H1 (cell line): Measurements from ENCODE around the gene SPN. TPM values are rescaled to one million over a fixed set of nuclear protein-coding genes. Genes with fewer than 3 reads are reported as not detected.

ENCODE experiments used
- CTCF ChIA-PET: fragments of 300-600 bp; sonication (Branson Sonifier 250); formaldehyde crosslinking; loops from one replicate; lab custom pipeline; 2021; ENCODE audit not compliant: partially characterized antibody; lab: Charles Lee
- POLR2A ChIA-PET: fragments of 300-600 bp; sonication (Branson Sonifier 250); formaldehyde crosslinking; loops from one replicate; lab custom pipeline; 2021; ENCODE audit warnings: inconsistent platforms; ENCODE audit not compliant: partially characterized antibody; lab: Charles Lee
- DNase-seq, 2 experiments: peaks; one replicate each; pipeline versions ENCODE4 v3.0.0 to v3.0.0-alpha.2; 2010 to 2022; ENCODE audit warnings: low spot score in 2 of 2, low read depth in 1 of 2, mixed read lengths in 1 of 2
- FAIRE-seq: peaks from 2 replicates; lab custom pipeline; 2011; peaks lifted over from hg19 to GRCh38; lab: Jason Lieb, UNC
- H2AFZ ChIP-seq: 2 replicates; pipeline ENCODE4 v1.8.1; 2012; ENCODE audit warnings: low read length, inconsistent platforms
- H2AK5ac ChIP-seq: 2 replicates; pipeline ENCODE4 v1.6.1; 2013; ENCODE audit warnings: low read depth, low read length
- H2BK120ac ChIP-seq: replicated peaks from 2 replicates; pipeline ENCODE3; 2013; ENCODE audit warnings: low read depth, low read length, inconsistent platforms
- H2BK12ac ChIP-seq: 2 replicates; pipeline ENCODE4 v1.6.1; 2013; ENCODE audit warnings: low read depth, low read length
- H2BK15ac ChIP-seq: 2 replicates; pipeline ENCODE4 v1.6.1; 2013; ENCODE audit warnings: low read length
- H2BK20ac ChIP-seq: 2 replicates; pipeline ENCODE4 v1.6.1; 2013; ENCODE audit warnings: low read length
- H2BK5ac ChIP-seq: 2 replicates; pipeline ENCODE4 v1.6.1; 2013; ENCODE audit warnings: low read depth, low read length
- H3K14ac ChIP-seq: 2 replicates; pipeline ENCODE4 v1.6.1; 2013; ENCODE audit warnings: inconsistent platforms; ENCODE audit not compliant: insufficient read length
- H3K18ac ChIP-seq: 2 replicates; pipeline ENCODE4 v1.6.1; 2013; ENCODE audit warnings: low read length; ENCODE audit errors: extremely low read depth
- H3K23ac ChIP-seq: 2 replicates; pipeline ENCODE4 v1.6.1; 2013; ENCODE audit warnings: inconsistent platforms; ENCODE audit not compliant: insufficient read length
- H3K23me2 ChIP-seq: 2 replicates; pipeline ENCODE4 v1.6.1; 2013; ENCODE audit warnings: low read depth, low read length
- H3K27ac ChIP-seq: 2 replicates; pipeline ENCODE4 v1.6.1; 2011; ENCODE audit warnings: low read depth, low read length, inconsistent platforms
- H3K27me3 ChIP-seq, 4 experiments: replicated peaks in 1 of 4; 1 replicate in 1 of 4; 2 replicates in 3 of 4; pipeline versions ENCODE4 v1.6.1 to v1.8.1; 2011 to 2013; ENCODE audit warnings: low read length in 3 of 4, mild to moderate bottlenecking in 3 of 4, inconsistent platforms in 2 of 4, mixed read lengths in 2 of 4, moderate library complexity in 1 of 4; ENCODE audit not compliant: control insufficient read depth in 3 of 4, insufficient read depth in 3 of 4; ENCODE audit errors: extremely low read depth in 1 of 4
- H3K36me3 ChIP-seq, 4 experiments: 2 replicates each; pipeline versions ENCODE4 v1.6.1 to v1.8.1; 2011 to 2013; ENCODE audit warnings: mild to moderate bottlenecking in 4 of 4, low read length in 3 of 4, moderate library complexity in 2 of 4, control low read depth in 1 of 4, inconsistent platforms in 1 of 4; ENCODE audit not compliant: insufficient read depth in 4 of 4, control insufficient read depth in 2 of 4
- H3K4ac ChIP-seq: replicated peaks from 2 replicates; pipeline ENCODE3; 2013; ENCODE audit warnings: low read length, low read depth, mixed read lengths, inconsistent platforms; ENCODE audit not compliant: insufficient read length
- H3K4me1 ChIP-seq, 4 experiments: replicated peaks in 1 of 4; 1 replicate in 1 of 4; 2 replicates in 3 of 4; pipeline versions ENCODE4 v1.6.1 to v1.8.1; 2011 to 2013; ENCODE audit warnings: low read length in 3 of 4, inconsistent platforms in 2 of 4, mixed read lengths in 1 of 4; ENCODE audit not compliant: insufficient read depth in 4 of 4, control insufficient read depth in 3 of 4
- H3K4me2 ChIP-seq, 2 experiments: 2 replicates each; pipeline versions ENCODE4 v1.6.1 to v1.8.1; 2011 to 2013; ENCODE audit warnings: low read depth in 2 of 2, low read length in 2 of 2, control low read depth in 1 of 2, inconsistent platforms in 1 of 2, mild to moderate bottlenecking in 1 of 2; ENCODE audit not compliant: insufficient read depth in 1 of 2
- H3K4me3 ChIP-seq, 4 experiments: fragments of 200-600, 300-600 bp in 1 of 4; sonication (generic), shearing (Covaris generic), sonication (Bioruptor Twin) in 1 of 4; 2 replicates each; pipeline versions ENCODE4 v1.5.1 to v1.8.1; 2011 to 2016; ENCODE audit warnings: low read length in 4 of 4, low read depth in 3 of 4, control low read depth in 2 of 4, inconsistent platforms in 2 of 4, mild to moderate bottlenecking in 2 of 4, mixed read lengths in 1 of 4, moderate library complexity in 1 of 4; ENCODE audit not compliant: insufficient read depth in 2 of 4; ENCODE audit errors: extremely low read depth in 1 of 4
- H3K56ac ChIP-seq: replicated peaks from 2 replicates; pipeline ENCODE3; 2013; ENCODE audit warnings: low read depth, mild to moderate bottlenecking, mixed read lengths, low read length, inconsistent platforms; ENCODE audit not compliant: insufficient read length
- H3K79me1 ChIP-seq: 2 replicates; pipeline ENCODE4 v1.6.1; 2013; ENCODE audit warnings: low read depth, low read length, control low read depth
- H3K79me2 ChIP-seq, 2 experiments: 2 replicates each; pipeline versions ENCODE4 v1.6.1 to v1.8.1; 2012 to 2013; ENCODE audit warnings: low read length in 2 of 2, mild to moderate bottlenecking in 2 of 2, inconsistent platforms in 1 of 2; ENCODE audit not compliant: insufficient read depth in 2 of 2, control insufficient read depth in 1 of 2
- H3K9ac ChIP-seq, 4 experiments: replicated peaks in 1 of 4; 1 replicate in 1 of 4; 2 replicates in 3 of 4; pipeline versions ENCODE4 v1.6.1 to v1.8.1; 2011 to 2013; ENCODE audit warnings: low read depth in 3 of 4, low read length in 3 of 4, control low read depth in 2 of 4, mild to moderate bottlenecking in 2 of 4, moderate library complexity in 2 of 4, inconsistent platforms in 1 of 4; ENCODE audit errors: extremely low read depth in 1 of 4
- H3K9me3 ChIP-seq, 2 experiments: 2 replicates each; pipeline versions ENCODE4 v1.6.1 to v1.8.1; 2012 to 2013; ENCODE audit warnings: mild to moderate bottlenecking in 2 of 2, moderate library complexity in 2 of 2, control low read depth in 1 of 2, inconsistent platforms in 1 of 2, low read depth in 1 of 2, low read length in 1 of 2, mixed read lengths in 1 of 2; ENCODE audit not compliant: insufficient read depth in 2 of 2
- H4K20me1 ChIP-seq, 2 experiments: replicated peaks in 1 of 2; 2 replicates each; pipeline versions ENCODE3 to v1.8.1; 2011 to 2013; ENCODE audit warnings: inconsistent platforms in 2 of 2, low read length in 2 of 2, mild to moderate bottlenecking in 1 of 2; ENCODE audit not compliant: insufficient read depth in 2 of 2, control insufficient read depth in 1 of 2
- H4K5ac ChIP-seq: 2 replicates; pipeline ENCODE4 v1.6.1; 2013; ENCODE audit warnings: low read length, low read depth, mixed read lengths, inconsistent platforms; ENCODE audit not compliant: insufficient read length
- H4K8ac ChIP-seq: 2 replicates; pipeline ENCODE4 v1.8.0; 2013; ENCODE audit warnings: mild to moderate bottlenecking, moderate library complexity, low read length, inconsistent platforms; ENCODE audit not compliant: insufficient read depth; ENCODE audit errors: extremely low read depth
- H4K91ac ChIP-seq: replicated peaks from 2 replicates; pipeline ENCODE3; 2013; ENCODE audit warnings: low read length, mixed read lengths, inconsistent platforms; ENCODE audit not compliant: insufficient read length
- CTCF ChIP-seq, 3 experiments: IDR thresholded peaks; 1 replicate in 2 of 3; 2 replicates in 1 of 3; pipeline versions ENCODE4 v1.5.1 to v1.6.1; 2011; ENCODE audit warnings: low read length in 3 of 3, mild to moderate bottlenecking in 3 of 3, inconsistent platforms in 2 of 3, low read depth in 1 of 3, moderate library complexity in 1 of 3; ENCODE audit not compliant: insufficient read depth in 1 of 3; ENCODE audit errors: control extremely low read depth in 1 of 3
- KDM5A ChIP-seq: fragments of 200-600 bp; IDR thresholded peaks from 2 replicates; pipeline ENCODE4 v1.7.1; 2012; ENCODE audit warnings: mild to moderate bottlenecking, low read length, inconsistent platforms, mixed read lengths
- MAFK ChIP-seq: IDR thresholded peaks from 2 replicates; pipeline ENCODE4 v1.6.1; 2012; ENCODE audit warnings: low read depth, mild to moderate bottlenecking, improper control_type of control experiment, low read length
- RAD21 ChIP-seq, 2 experiments: IDR thresholded peaks in 1 of 2; conservative IDR thresholded peaks in 1 of 2; 2 replicates each; pipeline ENCODE4 v1.6.1; 2011; ENCODE audit warnings: low read depth in 2 of 2, low read length in 2 of 2, improper control_type of control experiment in 1 of 2, inconsistent platforms in 1 of 2, mild to moderate bottlenecking in 1 of 2, moderate library complexity in 1 of 2
- TCF12 ChIP-seq: IDR thresholded peaks from 2 replicates; pipeline ENCODE4 v1.6.1; 2011; ENCODE audit warnings: low read depth, mild to moderate bottlenecking, low read length
- WGBS, 2 experiments: shearing (Covaris generic) in 1 of 2; methylation state at CpG; one replicate each; pipeline versions ENCODE4 v1.1.6 to v1.1.7; 2013 to 2015; ENCODE audit warnings: low lambda C conversion rate in 2 of 2, mixed read lengths in 2 of 2, inconsistent platforms in 1 of 2, low coverage in 1 of 2, missing lambda C conversion rate in 1 of 2; ENCODE audit not compliant: insufficient replicate concordance in 2 of 2, insufficient coverage in 1 of 2, insufficient read length in 1 of 2; ENCODE audit errors: extremely low coverage in 1 of 2, missing lambda C conversion rate in 1 of 2; 5-methylcytosine and 5-hydroxymethylcytosine counted together
- long read RNA-seq, 2 experiments: library from RNA in 1 of 2; library from capped mRNA in 1 of 2; stranded (forward); transcript quantifications; one replicate each; pipeline ENCODE4 v2.0.0, GENCODE V29; 2021; ENCODE audit warnings: inconsistent platforms in 1 of 2
- polyA minus RNA-seq, 3 experiments: library from RNA; depleted of rRNA, polyadenylated mRNA; stranded (reverse); fragments of >200 nt; gene quantifications; 1 replicate in 2 of 3; 2 replicates in 1 of 3; pipeline ENCODE4 v1.2.3, GENCODE V29; 2011
- polyA plus RNA-seq, 7 experiments: library from polyadenylated mRNA; depleted of rRNA in 3 of 7; stranded (reverse) in 5 of 7; unstranded in 2 of 7; fragments of >200 nt in 5 of 7; fragments of 200-250 nt in 2 of 7; gene quantifications; 1 replicate in 5 of 7; 2 replicates in 1 of 7; 4 replicates in 1 of 7; pipeline versions ENCODE4 v1.2.1 to v1.2.3, GENCODE V29; 2011 to 2013; ENCODE audit warnings: missing spikeins in 2 of 7, mixed read lengths in 2 of 7
- total RNA-seq: library from RNA; stranded (reverse); fragmentation: NEBNext Ultra II Directional; extraction: Animal tissue kit (Norgen Biotek cat#: 25700); gene quantifications from 2 replicates; pipeline ENCODE4 v1.2.1, GENCODE V29; 2021

The SPN gene
- total RNA-seq: 1.6 and 1.8 TPM in 2 replicates
- 1.3 and 1.5 TPM in 2 replicates for polyA plus RNA-seq (2011; rRNA removed)
- 0.76 TPM for polyA plus RNA-seq (2011; cell fraction: cytosol; rRNA removed)
- polyA plus RNA-seq (2011; cell fraction: nucleus; rRNA removed): 2.7 TPM
- 0.46 to 1.7 TPM (median 0.89 TPM) in 4 replicates for polyA plus RNA-seq (2012, experiment 1 of 2)
- polyA plus RNA-seq (2012, experiment 2 of 2): 0.92 TPM
- 4.0 TPM for polyA plus RNA-seq (2013, experiment 1 of 2)
- polyA plus RNA-seq (2013, experiment 2 of 2): 3.8 TPM
- 2.1 and 3.2 TPM in 2 replicates for polyA minus RNA-seq (2011; rRNA and poly(A)+ RNA removed)
- 0.44 TPM for polyA minus RNA-seq (2011; cell fraction: cytosol; rRNA and poly(A)+ RNA removed)
- 2.6 TPM for polyA minus RNA-seq (2011; cell fraction: nucleus; rRNA and poly(A)+ RNA removed)
- long read RNA-seq, experiment 1: 0 reads
- long read RNA-seq, experiment 2: 0 reads

- no peak within 1 kb of the TSS for H4K91ac ChIP-seq
- peak within 1 kb of the TSS; percentile 50; the same call in 1 of the 2 replicates for H2BK12ac ChIP-seq
- no peaks in the 10 kb centered on the region for H3K79me2 ChIP-seq
- 0 out of 2 replicates have a peak within 1 kb of the TSS, but pooled peaks have one; percentile 72 for H2BK15ac ChIP-seq
- H2BK5ac ChIP-seq: peak within 1 kb of the TSS; percentile 5; the same call in 1 of the 2 replicates
- peak within 1 kb of the TSS; percentile 78 for H3K4ac ChIP-seq
- H3K9ac ChIP-seq: no peak within 1 kb of the TSS
- H3K4me2 ChIP-seq: no peak within 1 kb of the TSS
- H3K18ac ChIP-seq: peak within 1 kb of the TSS; percentile 51; the same call in 1 of the 2 replicates
- 0 out of 2 replicates have a peak, but pooled peaks cover 2% of the 10 kb centered on the region for H3K79me1 ChIP-seq
- H2AK5ac ChIP-seq: no peak within 1 kb of the TSS; the same call in 1 of the 2 replicates
- H3K4me1 ChIP-seq: peaks cover 0 to 24% (median 17%) of the 10 kb centered on the region in 4 experiments; a peak in 6 of 7 replicates
- no peak within 1 kb of the TSS for H3K4me3 ChIP-seq
- no peaks in the 10 kb centered on the region; the same call in 1 of the 2 replicates for H3K23me2 ChIP-seq
- H3K36me3 ChIP-seq: no peaks in the 10 kb centered on the region
- H2BK20ac ChIP-seq: 0 out of 2 replicates have a peak within 1 kb of the TSS, but pooled peaks have one; percentile 23
- 92% methylated on average over 15 of the region's 18 CpGs; no CpG with 5 or more reads in 1 of the 2 experiments for WGBS, 2 experiments
- H2AFZ ChIP-seq: no peak within 1 kb of the TSS
- no peak within 1 kb of the TSS for H4K5ac ChIP-seq
- H3K9me3 ChIP-seq: no peaks in the 10 kb centered on the region
- FAIRE-seq: no peak
- H4K20me1 ChIP-seq: peaks cover 0 to 2% of the 10 kb centered on the region in 2 experiments
- H4K8ac ChIP-seq: no peak within 1 kb of the TSS
- no peaks in the 10 kb centered on the region; a peak in 1 of 7 replicates for H3K27me3 ChIP-seq
- no peak within 1 kb of the TSS for H3K23ac ChIP-seq
- no peak within 1 kb of the TSS for H3K14ac ChIP-seq
- DNase-seq: no peak
- H3K27ac ChIP-seq: no peak within 1 kb of the TSS
- POLR2A ChIA-PET: interaction anchor here (0.7 to 2.3 kb wide), 6 partner anchors 10 to 153 kb away, joined by 3 to 6 read pairs (median 4); partner anchors contain the start of genes PAGR1 and QPRT
- no peak within 1 kb of the TSS for H3K56ac ChIP-seq
- CTCF ChIA-PET: interaction anchor here (0.8 to 2.1 kb wide), 5 partner anchors 11 to 59 kb away, joined by 3 to 5 read pairs (median 3); no protein-coding TSS in a partner anchor
- no peak within 1 kb of the TSS for H2BK120ac ChIP-seq
- no peak for TF ChIP-seq TCF12
- TF ChIP-seq MAFK: no peak
- TF ChIP-seq CTCF (IDR thresholded peaks at IDR 0.05; ENCODE audit: control extremely low read depth in 1 of 3, insufficient read depth in 1 of 3, low read depth in 1 of 3, low read length in 3 of 3): no peak
- no peak for TF ChIP-seq KDM5A
- TF ChIP-seq RAD21 (IDR thresholded peaks at IDR 0.05 in 1 of 2, conservative IDR thresholded peaks at IDR 0.05 in 1 of 2; ENCODE audit: low read depth in 2 of 2, low read length in 2 of 2): no peak
Measured at GRCh38 chr16:29663016-29663806, at the start of gene SPN. TSS of gene SPN (plus strand) at chr16:29663247. CDS start at chr16:29663729, 482 bp downstream.
